HEK293 (cell line): ENCODE results near the gene CYP11A1.

Experiments
- GLI2 ChIP-seq: fragments of 450-650 bp; formaldehyde crosslinking; IDR thresholded peaks from 2 replicates; pipeline ENCODE4; 2017; ENCODE audit warnings: missing biosample characterization, missing genetic modification characterization, low read depth, borderline replicate concordance
- GLIS1 ChIP-seq: fragments of 450-650 bp; formaldehyde crosslinking; IDR thresholded peaks from 2 replicates; pipeline ENCODE4 v1.5.1; 2016; ENCODE audit warnings: missing biosample characterization, missing genetic modification characterization
- KLF10 ChIP-seq: fragments of 450-650 bp; IDR thresholded peaks from 2 replicates; pipeline ENCODE4 v1.5.1; 2018; ENCODE audit warnings: missing biosample characterization, mild to moderate bottlenecking, missing genetic modification characterization
- MYNN ChIP-seq: fragments of 450-650 bp; formaldehyde crosslinking; IDR thresholded peaks from 2 replicates; pipeline ENCODE4 v1.5.1; 2016; ENCODE audit warnings: missing biosample characterization, missing genetic modification characterization, borderline replicate concordance
- YY1 ChIP-seq: fragments of 450-650 bp; formaldehyde crosslinking; IDR thresholded peaks from 2 replicates; pipeline ENCODE4 v1.5.1; 2018; ENCODE audit warnings: missing biosample characterization, missing genetic modification characterization
- ZBTB17 ChIP-seq: fragments of 450-650 bp; formaldehyde crosslinking; IDR thresholded peaks from 2 replicates; pipeline ENCODE4 v1.5.1; 2016; ENCODE audit warnings: missing biosample characterization, missing genetic modification characterization
- ZNF223 ChIP-seq: fragments of 450-650 bp; formaldehyde crosslinking; IDR thresholded peaks from 2 replicates; pipeline ENCODE4 v1.5.1; 2016; ENCODE audit warnings: missing biosample characterization, missing genetic modification characterization
- ZNF274 ChIP-seq, 2 experiments: fragments of 200-500 bp in 1 of 2; fragments of 450-650 bp in 1 of 2; sonication (Bioruptor generic) in 1 of 2; formaldehyde crosslinking in 1 of 2; IDR thresholded peaks; 2 replicates each; pipeline versions ENCODE4 v1.5.1 to v1.6.1; 2014 to 2016; ENCODE audit warnings: borderline replicate concordance in 1 of 2, inconsistent platforms in 1 of 2, low read length in 1 of 2, missing biosample characterization in 1 of 2, missing genetic modification characterization in 1 of 2
- ZNF600 ChIP-seq: fragments of 450-650 bp; formaldehyde crosslinking; IDR thresholded peaks from 2 replicates; pipeline ENCODE4 v1.5.1; 2016; ENCODE audit warnings: missing biosample characterization, missing genetic modification characterization
- ZNF768 ChIP-seq: fragments of 450-650 bp; formaldehyde crosslinking; IDR thresholded peaks from 2 replicates; pipeline ENCODE4 v1.5.1; 2018; ENCODE audit warnings: missing biosample characterization, mild to moderate bottlenecking, missing genetic modification characterization
- TF ChIP-seq, protein P1 (sequence below): fragments of 450-650 bp; formaldehyde crosslinking; IDR thresholded peaks from 2 replicates; pipeline ENCODE4 v1.5.1; 2016; ENCODE audit warnings: missing biosample characterization, missing genetic modification characterization
- TF ChIP-seq, protein P2 (sequence below): fragments of 450-650 bp; formaldehyde crosslinking; IDR thresholded peaks from 2 replicates; pipeline ENCODE4 v1.5.1; 2016; ENCODE audit warnings: missing biosample characterization, missing genetic modification characterization
- TF ChIP-seq, protein P3 (sequence below): fragments of 450-650 bp; formaldehyde crosslinking; IDR thresholded peaks from 2 replicates; pipeline ENCODE4 v1.5.1; 2016; ENCODE audit warnings: missing biosample characterization, missing genetic modification characterization

DNA sequence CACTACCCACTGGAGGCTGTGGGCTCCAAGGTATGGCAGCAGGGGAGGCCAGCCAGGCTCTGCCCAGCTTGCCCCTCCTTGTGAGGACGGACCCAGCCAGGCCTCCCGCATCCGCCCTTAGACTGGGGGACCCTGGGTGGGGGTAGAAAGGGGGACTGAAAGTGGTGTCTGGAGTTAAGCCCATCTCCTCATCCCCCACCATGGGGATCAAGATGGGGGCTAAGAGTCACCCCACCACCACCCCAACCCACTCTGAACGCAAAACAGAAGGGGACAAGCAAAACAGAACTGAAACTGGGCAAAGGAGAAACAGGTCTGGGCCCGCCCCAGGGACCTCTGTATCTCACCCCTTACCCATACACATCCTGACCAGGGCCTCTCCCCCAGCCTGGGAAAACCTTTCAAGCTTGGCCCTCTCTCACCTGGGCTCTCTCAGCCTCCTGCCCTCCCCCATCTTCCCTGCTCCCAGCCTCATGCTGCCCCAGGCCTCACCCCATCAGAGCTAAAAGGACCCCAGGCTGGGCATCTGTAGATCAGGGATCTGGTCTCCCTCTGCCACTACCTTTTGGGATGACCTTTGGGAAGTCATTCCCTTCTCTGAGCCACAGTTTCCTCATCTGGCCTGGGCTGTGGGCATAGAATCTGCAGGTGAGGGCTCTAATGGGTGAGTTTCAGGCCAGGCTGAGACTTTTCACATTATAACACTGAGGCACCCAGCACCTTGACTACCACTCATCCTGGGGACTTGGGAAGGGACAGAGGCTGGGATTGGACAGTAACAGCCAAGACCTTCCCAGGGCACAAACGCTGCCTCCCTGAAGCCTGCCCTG is 30.0 kb upstream of the CYP11A1 start:
- no peak for TF ChIP-seq YY1 (tag by site-specific recombination)
- TF ChIP-seq, protein P1, sequence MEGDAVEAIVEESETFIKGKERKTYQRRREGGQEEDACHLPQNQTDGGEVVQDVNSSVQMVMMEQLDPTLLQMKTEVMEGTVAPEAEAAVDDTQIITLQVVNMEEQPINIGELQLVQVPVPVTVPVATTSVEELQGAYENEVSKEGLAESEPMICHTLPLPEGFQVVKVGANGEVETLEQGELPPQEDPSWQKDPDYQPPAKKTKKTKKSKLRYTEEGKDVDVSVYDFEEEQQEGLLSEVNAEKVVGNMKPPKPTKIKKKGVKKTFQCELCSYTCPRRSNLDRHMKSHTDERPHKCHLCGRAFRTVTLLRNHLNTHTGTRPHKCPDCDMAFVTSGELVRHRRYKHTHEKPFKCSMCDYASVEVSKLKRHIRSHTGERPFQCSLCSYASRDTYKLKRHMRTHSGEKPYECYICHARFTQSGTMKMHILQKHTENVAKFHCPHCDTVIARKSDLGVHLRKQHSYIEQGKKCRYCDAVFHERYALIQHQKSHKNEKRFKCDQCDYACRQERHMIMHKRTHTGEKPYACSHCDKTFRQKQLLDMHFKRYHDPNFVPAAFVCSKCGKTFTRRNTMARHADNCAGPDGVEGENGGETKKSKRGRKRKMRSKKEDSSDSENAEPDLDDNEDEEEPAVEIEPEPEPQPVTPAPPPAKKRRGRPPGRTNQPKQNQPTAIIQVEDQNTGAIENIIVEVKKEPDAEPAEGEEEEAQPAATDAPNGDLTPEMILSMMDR (tag by site-specific recombination): no peak
- no peak for TF ChIP-seq MYNN (tag by site-specific recombination)
- no peak for TF ChIP-seq ZNF274 (IDR thresholded peaks at IDR 0.05; ENCODE audit: low read length)
- no peak for TF ChIP-seq ZNF274 (tag by site-specific recombination; IDR thresholded peaks at IDR 0.05; ENCODE audit: borderline replicate concordance)
- TF ChIP-seq, protein P2, sequence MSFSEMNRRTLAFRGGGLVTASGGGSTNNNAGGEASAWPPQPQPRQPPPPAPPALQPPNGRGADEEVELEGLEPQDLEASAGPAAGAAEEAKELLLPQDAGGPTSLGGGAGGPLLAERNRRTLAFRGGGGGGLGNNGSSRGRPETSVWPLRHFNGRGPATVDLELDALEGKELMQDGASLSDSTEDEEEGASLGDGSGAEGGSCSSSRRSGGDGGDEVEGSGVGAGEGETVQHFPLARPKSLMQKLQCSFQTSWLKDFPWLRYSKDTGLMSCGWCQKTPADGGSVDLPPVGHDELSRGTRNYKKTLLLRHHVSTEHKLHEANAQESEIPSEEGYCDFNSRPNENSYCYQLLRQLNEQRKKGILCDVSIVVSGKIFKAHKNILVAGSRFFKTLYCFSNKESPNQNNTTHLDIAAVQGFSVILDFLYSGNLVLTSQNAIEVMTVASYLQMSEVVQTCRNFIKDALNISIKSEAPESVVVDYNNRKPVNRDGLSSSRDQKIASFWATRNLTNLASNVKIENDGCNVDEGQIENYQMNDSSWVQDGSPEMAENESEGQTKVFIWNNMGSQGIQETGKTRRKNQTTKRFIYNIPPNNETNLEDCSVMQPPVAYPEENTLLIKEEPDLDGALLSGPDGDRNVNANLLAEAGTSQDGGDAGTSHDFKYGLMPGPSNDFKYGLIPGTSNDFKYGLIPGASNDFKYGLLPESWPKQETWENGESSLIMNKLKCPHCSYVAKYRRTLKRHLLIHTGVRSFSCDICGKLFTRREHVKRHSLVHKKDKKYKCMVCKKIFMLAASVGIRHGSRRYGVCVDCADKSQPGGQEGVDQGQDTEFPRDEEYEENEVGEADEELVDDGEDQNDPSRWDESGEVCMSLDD: no peak
- TF ChIP-seq, protein P3, sequence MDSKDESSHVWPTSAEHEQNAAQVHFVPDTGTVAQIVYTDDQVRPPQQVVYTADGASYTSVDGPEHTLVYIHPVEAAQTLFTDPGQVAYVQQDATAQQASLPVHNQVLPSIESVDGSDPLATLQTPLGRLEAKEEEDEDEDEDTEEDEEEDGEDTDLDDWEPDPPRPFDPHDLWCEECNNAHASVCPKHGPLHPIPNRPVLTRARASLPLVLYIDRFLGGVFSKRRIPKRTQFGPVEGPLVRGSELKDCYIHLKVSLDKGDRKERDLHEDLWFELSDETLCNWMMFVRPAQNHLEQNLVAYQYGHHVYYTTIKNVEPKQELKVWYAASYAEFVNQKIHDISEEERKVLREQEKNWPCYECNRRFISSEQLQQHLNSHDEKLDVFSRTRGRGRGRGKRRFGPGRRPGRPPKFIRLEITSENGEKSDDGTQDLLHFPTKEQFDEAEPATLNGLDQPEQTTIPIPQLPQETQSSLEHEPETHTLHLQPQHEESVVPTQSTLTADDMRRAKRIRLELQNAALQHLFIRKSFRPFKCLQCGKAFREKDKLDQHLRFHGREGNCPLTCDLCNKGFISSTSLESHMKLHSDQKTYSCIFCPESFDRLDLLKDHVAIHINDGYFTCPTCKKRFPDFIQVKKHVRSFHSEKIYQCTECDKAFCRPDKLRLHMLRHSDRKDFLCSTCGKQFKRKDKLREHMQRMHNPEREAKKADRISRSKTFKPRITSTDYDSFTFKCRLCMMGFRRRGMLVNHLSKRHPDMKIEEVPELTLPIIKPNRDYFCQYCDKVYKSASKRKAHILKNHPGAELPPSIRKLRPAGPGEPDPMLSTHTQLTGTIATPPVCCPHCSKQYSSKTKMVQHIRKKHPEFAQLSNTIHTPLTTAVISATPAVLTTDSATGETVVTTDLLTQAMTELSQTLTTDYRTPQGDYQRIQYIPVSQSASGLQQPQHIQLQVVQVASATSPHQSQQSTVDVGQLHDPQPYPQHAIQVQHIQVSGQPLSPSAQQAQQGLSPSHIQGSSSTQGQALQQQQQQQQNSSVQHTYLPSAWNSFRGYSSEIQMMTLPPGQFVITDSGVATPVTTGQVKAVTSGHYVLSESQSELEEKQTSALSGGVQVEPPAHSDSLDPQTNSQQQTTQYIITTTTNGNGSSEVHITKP (tag by site-specific recombination): no peak
- no peak for TF ChIP-seq ZNF600 (tag by site-specific recombination)
- no peak for TF ChIP-seq ZBTB17 (tag by site-specific recombination)
- no peak for TF ChIP-seq GLI2
- no peak; the same call in 1 of the 2 replicates for TF ChIP-seq GLIS1 (tag by site-specific recombination)
- TF ChIP-seq ZNF768 (tag by site-specific recombination): no peak
- no peak for TF ChIP-seq ZNF223
- TF ChIP-seq KLF10 (tag by site-specific recombination): no peak
